ENCODE measurements around the gene PAX2.

Gene PAX2

GRCh38 chr10:100867261-100867963 lies 122.0 kb downstream of the PAX2 start:
- CTCF ChIA-PET, result interaction anchor here (0.5 to 1.0 kb wide), 2 partner anchors 220 to 305 kb away, joined by 3 to 4 read pairs; no protein-coding TSS in a partner anchor
- DNase-seq (ENCODE audit: extremely low spot score), result no peak
- POLR2A ChIA-PET, result no interaction called here
- TF ChIP-seq, protein P1, sequence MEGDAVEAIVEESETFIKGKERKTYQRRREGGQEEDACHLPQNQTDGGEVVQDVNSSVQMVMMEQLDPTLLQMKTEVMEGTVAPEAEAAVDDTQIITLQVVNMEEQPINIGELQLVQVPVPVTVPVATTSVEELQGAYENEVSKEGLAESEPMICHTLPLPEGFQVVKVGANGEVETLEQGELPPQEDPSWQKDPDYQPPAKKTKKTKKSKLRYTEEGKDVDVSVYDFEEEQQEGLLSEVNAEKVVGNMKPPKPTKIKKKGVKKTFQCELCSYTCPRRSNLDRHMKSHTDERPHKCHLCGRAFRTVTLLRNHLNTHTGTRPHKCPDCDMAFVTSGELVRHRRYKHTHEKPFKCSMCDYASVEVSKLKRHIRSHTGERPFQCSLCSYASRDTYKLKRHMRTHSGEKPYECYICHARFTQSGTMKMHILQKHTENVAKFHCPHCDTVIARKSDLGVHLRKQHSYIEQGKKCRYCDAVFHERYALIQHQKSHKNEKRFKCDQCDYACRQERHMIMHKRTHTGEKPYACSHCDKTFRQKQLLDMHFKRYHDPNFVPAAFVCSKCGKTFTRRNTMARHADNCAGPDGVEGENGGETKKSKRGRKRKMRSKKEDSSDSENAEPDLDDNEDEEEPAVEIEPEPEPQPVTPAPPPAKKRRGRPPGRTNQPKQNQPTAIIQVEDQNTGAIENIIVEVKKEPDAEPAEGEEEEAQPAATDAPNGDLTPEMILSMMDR (IDR thresholded peaks at IDR 0.05; ENCODE audit: control extremely low read depth, extremely low read depth, low read depth, missing control alignments), result no peak

DNA sequence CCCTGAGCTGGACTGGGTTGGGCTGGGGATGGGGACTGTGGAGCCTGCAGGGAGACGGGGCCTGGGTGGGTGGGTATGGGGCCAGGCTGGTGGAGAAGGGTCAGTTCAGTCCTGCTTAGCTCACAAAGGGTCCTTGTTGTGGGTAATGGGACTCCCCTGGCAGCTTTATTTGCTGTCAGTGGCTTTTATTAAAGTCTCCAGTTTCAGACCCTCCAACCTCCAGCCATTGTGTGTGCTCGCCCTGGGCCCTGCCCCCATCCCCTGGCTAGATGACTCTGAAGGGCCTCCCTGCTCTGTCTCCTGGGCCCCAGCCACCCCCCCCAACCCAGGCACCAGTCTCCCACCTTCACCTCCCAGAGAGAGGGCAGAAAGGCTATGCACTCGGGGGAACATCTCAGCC lies 123.0 kb downstream of the PAX2 start:
- DNase-seq (ENCODE audit: extremely low spot score), result no peak
- POLR2A ChIA-PET, result no interaction called here
- CTCF ChIA-PET, result interaction anchor here (1.0 kb wide), 1 partner anchor 306 kb away, joined by 4 read pairs; no protein-coding TSS in a partner anchor
- TF ChIP-seq, protein P1 (IDR thresholded peaks at IDR 0.05; ENCODE audit: control extremely low read depth, extremely low read depth, low read depth, missing control alignments), result no peak

DNA sequence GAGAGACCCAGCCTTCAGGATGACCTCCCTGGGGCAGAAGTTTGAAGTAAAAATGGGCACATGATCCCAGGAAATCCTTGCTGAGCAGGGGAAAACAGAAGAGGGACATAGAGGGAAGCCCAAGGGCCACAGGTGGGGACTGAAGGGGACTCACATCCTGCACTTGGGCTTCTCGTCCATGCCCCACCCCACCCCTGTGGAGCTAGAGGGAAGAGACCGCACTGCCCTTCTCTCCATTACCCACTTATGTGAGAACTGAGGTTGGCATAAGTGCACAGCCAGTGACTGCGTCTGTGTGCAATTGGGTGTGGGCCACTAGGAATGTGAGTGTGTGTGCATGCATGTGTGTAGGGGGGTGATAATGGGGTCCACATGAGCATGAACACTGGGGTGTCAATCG lies 124.0 kb downstream of the PAX2 start:
- TF ChIP-seq, protein P1 (IDR thresholded peaks at IDR 0.05; ENCODE audit: control extremely low read depth, extremely low read depth, low read depth, missing control alignments), result no peak
- DNase-seq (ENCODE audit: extremely low spot score), result no peak
- CTCF ChIA-PET, result no interaction called here
- POLR2A ChIA-PET, result no interaction called here

DNA sequence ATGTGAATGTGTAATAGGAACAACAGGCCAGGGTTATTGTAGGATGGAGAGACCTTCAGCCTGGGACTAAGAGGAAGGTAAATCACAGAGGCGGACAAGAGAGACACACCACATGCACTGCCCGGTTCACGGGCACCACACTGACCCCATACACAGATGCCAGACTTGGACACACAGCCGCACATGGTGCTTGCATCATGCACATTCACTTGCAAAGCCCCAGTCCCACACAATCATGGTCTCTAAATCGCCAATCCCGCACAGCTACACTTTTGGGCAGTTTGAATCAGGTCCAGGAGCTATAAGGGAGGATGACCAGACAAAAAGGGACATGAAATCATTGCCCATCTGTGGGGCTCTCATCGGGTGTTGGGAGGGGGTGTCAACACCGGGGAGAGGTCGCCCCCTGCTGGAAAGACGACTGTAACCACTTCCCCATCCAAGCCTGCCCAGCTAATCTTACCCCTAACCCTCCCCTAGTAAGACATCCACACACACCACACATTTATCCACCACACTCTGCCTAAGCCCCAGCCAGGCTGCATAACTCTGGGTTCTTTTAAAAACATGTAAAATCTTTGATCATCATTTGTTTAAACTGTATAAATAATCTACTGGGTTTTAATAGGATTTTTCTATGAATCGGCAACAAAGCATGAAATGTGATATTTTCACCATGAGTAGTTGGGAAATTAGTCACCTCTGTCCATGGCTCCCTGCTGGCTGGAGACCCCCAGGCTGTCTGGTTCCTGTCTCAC lies 126.8 kb downstream of the PAX2 start:
- TF ChIP-seq, protein P1 (IDR thresholded peaks at IDR 0.05; ENCODE audit: control extremely low read depth, extremely low read depth, low read depth, missing control alignments), result peak; percentile 29
- DNase-seq (ENCODE audit: extremely low spot score), result peak; percentile 85
- ChIA-PET POLR2A (no interaction called here), CTCF (interaction anchor here (0.6 to 4.5 kb wide), 20 partner anchors 9 to 435 kb away, joined by 3 to 28 read pairs (median 4); partner anchors contain the start of gene HIF1AN)

GRCh38 chr10:100873146-100873826 lies 127.9 kb downstream of the PAX2 start:
- no peak for DNase-seq (ENCODE audit: extremely low spot score)
- ChIA-PET POLR2A (no interaction called here), CTCF (interaction anchor here (1.3 to 4.5 kb wide), 5 partner anchors 11 to 311 kb away, joined by 4 to 28 read pairs (median 6); no protein-coding TSS in a partner anchor)
- TF ChIP-seq, protein P1 (IDR thresholded peaks at IDR 0.05; ENCODE audit: control extremely low read depth, extremely low read depth, low read depth, missing control alignments), result no peak

DNA sequence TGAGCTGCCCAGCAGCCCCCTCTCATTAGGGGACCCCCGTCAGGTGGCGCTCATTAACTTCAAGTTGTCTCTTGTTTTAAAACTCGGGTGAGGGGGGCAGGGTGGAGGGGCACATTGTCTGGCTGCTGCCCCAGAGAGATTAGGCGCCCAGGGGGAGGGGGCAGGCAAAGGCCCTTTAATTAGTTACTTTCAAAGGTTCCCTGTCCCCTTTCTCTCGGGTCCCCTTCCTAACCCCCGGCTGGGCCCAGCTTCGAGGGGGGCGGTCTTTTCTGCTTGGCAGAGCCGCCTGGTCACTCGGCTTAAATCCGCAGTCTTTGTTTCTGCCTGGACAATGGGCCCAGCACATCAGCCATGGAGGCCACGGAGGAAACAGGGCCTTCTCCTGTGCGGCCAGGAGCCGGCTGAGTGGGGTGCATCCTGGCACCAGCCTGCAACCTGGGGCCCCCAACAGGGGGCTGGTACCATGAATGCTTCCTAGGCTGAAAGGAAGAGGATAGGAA lies 128.5 kb downstream of the PAX2 start:
- ChIA-PET POLR2A (no interaction called here), CTCF (interaction anchor here (1.3 to 4.5 kb wide), 4 partner anchors 15 to 312 kb away, joined by 4 to 28 read pairs (median 6); no protein-coding TSS in a partner anchor)
- no peak for DNase-seq (ENCODE audit: extremely low spot score)
- TF ChIP-seq, protein P1 (IDR thresholded peaks at IDR 0.05; ENCODE audit: control extremely low read depth, extremely low read depth, low read depth, missing control alignments), result no peak
